Choroid plexus epithelial cell (primary cell): ENCODE results near the gene PRR16.
A peak's percentile ranks its signal among the peaks of the same experiment; 100 is the strongest.

Experiments used
- DNase-seq: peaks from one replicate; pipeline ENCODE4 v3.0.0-alpha.2; 2010; ENCODE audit warnings: low read depth
- H3K4me3 ChIP-seq: 2 replicates; pipeline ENCODE4 v1.5.1; 2011; ENCODE audit warnings: low read depth, mild to moderate bottlenecking, control low read depth, low read length, moderate library complexity
- CTCF ChIP-seq: conservative IDR thresholded peaks from 2 replicates; pipeline ENCODE4 v1.5.1; 2011; ENCODE audit warnings: low read depth, mild to moderate bottlenecking, control low read depth, inconsistent platforms, low read length, moderate library complexity

PRR16 gene

GRCh38 chr5:120604884-120605283, 140.8 kb downstream of the PRR16 start:
- no peak for TF ChIP-seq CTCF
- peak; percentile 97 for DNase-seq
- no peak overlapping the region for H3K4me3 ChIP-seq

GRCh38 chr5:120605325-120606079, 141.4 kb downstream of the PRR16 start:
- DNase-seq, result peak; percentile 39
- TF ChIP-seq CTCF, result no peak

GRCh38 chr5:120609570-120609969, 145.5 kb downstream of the PRR16 start:
- H3K4me3 ChIP-seq, result no peak overlapping the region
- peak; percentile 31 for DNase-seq
- no peak for TF ChIP-seq CTCF

More at GRCh38 chr5:120605325-120606079, 141.4 kb downstream of the PRR16 start:
- H3K4me3 ChIP-seq, result no peak overlapping the region

- TF ChIP-seq CTCF, result no peak
Measured at GRCh38 chr5:120610145-120610544, 146.0 kb downstream of the PRR16 start.

GRCh38 chr5:120613729-120614128, 149.6 kb downstream of the PRR16 start:
- DNase-seq, result peak; percentile 26
- no peak for TF ChIP-seq CTCF
- no peak overlapping the region for H3K4me3 ChIP-seq

More at GRCh38 chr5:120610145-120610544, 146.0 kb downstream of the PRR16 start:
- H3K4me3 ChIP-seq, result no peak overlapping the region
- DNase-seq, result no peak

- no peak overlapping the region for H3K4me3 ChIP-seq
- TF ChIP-seq CTCF, result no peak
- DNase-seq, result peak; percentile 86
Measured at GRCh38 chr5:120614531-120615180, 150.6 kb downstream of the PRR16 start.
